DLD1 (cell line): ENCODE results near the gene DMKN.
"Not testable (repeated sequence)": the region's sequence is repeated elsewhere in the genome, so short reads cannot be mapped to it uniquely, and the experiment has no call there.

Experiments used
- in situ Hi-C: cut with HindIII; loops from 2 replicates; pipeline ENCODE4 v1.10.0; 2017; ENCODE audit warnings: low sequenced_read_pairs

Gene DMKN

DNA sequence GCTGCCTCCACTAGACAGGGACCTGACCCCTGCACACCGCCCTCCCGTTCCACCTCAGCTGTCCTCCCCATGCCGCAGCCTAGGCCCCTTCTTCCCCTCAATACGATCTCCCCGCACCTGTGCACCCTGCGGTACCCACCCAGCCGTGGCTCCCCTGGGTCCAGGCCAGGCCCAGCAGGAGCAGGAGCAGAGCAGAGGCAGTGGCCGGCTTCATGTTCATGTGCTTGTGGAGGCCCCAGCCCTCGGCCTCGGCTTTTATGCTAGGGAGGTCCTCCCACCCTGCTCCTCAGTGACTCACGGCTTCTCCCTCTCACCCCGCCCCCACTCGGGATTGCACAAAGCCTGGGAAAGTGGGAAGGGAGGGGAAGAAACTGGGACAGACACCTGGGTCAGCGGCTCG is 11.8 kb downstream of the DMKN start:
- in situ Hi-C loops = no loop called here

DNA sequence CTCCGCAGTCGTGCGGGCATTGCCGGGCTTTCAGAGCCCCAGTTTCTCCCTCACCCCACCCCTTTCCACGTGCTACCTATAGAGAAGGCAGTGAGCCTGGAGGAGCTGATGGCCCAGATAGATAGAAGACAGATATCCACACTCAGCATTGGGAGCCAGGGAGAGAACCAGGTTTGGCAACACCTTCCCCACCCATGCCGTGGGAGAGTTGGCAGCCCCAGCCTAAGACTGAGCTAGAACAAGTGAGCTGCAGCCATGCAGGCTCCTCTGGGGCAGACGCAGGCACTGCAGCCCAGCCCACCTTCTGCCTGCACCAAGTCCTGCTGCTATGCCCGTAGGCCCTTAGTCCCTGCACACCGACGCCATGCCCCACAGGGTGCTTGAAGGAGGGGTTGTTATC is 12.8 kb downstream of the DMKN start:
- in situ Hi-C loops = no loop called here

DNA sequence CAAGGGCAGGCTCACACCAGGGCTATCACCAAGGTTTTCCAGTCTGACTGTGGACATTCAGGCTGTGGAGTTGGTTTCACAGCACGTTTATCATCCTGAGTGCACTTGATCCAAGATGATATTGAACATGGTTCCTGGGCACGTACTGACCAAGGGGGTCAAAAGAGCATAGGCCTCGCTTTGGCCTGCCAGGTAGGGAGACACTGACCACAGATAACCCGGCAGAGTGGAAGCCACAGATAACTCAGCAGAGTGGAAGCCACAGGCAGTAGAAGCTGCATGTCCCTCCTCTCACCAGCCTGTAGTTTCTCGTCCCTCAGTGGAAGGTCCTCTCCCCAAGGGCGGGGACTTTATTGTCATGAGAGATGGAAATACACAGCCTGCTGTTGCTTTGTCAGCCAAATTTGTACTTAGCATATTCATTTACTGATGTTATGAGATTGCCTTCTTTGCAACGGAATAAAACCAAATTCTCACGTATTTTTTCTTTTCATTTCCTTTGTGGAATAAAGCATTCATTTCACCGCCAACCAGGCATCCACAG is 14.4 kb downstream of the DMKN start:
- in situ Hi-C loops = no loop called here

DNA sequence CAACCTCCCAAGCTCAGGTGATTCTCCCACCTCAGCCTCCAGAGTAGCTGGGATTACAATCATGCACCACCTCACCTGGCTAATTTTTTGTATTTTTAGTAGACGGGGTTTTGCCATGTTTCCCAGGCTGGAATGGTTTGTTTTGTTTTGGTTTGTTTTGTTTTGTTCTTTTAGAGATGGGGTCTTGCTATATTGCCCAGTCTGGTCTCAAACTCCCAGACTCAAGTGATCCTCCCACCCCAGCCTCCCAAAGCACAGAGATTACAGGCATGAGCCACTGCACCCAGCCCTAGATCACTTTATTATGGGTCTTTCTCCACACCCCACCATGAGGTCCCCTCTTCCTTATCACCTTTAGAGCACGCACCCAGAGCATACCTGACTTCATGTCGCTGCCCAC is 15.2 kb downstream of the DMKN start:
- in situ Hi-C loops = no loop called here

DNA sequence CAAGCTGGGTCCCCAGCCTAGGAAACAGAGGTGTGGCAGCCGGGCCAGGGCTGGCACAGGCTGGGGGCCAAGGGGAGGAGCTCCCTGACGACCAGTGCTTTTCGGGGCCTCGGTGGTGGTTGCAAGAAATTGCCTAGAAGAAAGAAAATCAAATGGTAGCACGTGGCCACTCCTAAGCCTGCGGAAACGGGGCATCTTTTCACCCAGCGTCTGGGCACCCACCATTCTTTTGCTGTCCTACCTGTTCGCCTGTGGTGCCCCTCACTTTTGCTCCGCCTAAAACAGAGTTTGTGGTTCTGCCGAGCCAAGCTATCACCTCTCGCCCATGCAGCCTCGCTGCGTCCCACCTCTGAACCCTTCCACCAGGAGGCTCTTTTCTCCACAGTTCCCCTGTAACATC is 16.0 kb downstream of the DMKN start:
- in situ Hi-C loops = no loop called here

DNA sequence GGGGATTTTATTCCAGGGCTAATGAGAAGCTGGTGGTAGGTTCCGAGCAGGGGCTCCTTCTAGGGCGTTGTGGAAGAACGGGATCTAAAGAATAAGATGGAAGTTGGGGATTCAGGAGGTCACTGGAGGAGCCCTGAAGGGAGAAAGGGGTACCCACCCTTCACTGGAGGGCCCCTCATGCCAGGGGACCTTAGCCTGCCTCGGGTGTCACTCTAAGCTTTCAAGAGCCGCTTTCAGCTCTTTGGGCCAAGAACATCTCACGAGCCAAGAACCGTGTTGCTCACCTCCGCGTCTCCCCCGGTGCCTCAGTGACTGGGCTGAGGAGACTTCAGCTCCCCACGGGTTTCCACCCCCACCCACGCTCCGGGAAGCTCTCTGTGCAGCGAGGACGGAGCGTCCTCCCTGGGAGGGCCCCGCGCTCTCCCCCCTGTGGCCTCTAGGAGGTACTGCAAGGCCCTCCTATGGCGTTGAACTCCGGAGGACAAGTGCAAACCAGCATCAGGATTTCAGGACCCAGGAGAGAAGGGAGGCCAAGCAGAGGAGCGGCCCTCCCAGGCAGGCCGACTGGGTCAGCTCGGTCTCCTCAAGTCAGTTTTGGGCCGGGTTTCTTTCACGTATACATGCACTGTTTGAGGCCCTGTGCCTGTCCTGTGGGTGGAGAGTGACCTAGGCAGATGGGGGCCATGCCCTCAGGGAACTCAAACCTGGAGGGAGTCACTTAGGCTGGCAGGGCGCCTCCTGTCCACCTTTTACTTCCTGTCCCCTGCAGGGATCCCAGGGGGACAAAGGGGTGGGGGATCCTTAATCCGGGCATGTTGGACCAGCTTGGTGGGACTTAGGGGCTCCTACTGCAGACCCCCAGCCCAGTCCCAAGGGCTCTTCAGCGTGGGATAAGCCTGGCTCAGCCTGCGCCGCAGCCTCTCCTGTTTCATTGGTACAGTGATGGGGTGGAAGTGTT is 18.1 kb downstream of the DMKN start:
- in situ Hi-C loops = no loop called here

DNA sequence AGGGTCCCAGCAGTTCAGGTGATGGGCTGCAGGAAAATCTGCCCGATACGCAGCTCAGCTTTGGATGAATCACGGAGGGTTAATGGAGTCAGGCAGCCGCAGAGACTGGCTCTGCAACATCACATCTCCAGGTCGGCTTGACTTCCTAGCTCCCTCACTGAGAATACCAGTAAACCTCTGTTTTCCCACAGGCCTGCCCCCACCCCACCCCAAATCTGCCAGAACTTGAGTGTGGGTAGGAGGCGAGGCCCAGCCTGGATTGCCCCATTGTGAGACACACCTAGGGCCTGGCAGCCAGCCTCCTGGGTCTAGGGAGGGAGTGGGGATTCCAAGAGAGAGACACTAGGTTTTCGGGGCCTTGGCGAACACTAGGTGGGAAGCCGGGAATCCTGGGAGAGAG is 19.5 kb downstream of the DMKN start:
- in situ Hi-C loops = no loop called here

DNA sequence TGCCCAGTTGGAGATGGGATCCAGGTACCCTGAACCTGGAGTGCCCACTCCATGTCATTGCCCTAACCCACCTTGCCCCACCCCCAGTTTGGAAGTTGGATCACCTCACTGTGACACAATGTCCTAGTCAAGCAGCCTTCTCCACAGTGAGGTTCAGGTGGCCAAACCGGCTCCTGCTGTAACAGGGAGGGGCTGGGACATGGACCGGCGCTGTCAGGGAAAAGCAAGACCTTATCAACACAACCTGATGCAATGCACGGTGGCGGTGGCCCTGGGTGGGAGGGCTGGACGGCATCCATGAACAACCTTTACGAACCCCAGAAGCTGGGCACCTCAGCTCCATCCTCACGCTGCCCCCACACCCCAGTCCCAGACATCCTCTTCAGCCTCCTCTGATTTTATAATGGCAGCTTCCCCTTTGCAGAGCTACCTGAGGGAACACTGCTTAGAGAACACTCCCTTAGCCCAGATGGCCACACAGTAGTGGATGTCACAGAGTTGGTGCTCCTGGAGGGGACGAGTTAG is 21.6 kb downstream of the DMKN start:
- in situ Hi-C loops = no loop called here

DNA sequence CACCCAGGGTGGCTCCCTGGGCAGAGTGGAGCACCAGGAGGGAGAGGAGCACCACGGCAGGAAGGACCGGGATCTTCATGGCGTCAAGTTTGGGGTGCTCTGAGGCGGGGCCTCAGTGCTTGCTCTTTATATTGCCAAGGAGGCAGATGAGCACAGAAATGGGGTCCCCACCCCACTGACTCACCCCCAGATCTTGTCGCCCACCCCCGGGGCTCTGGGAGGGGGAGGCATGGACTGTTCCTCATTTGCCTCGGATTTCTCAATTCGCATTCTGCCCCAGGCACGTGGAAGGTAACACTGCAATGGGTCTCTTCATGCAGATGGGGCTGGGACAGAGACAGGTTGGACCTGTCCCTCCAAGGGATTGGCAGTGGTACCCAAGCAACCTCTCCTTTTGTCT is 23.1 kb downstream of the DMKN start, which contains the start of gene KRTDAP:
Gene KRTDAP, minus strand, starts transcription at position 101 of the 400 bp plus-strand sequence. Its CDS starts 22 bp downstream, at position 79.
- in situ Hi-C loops = no loop called here

DNA sequence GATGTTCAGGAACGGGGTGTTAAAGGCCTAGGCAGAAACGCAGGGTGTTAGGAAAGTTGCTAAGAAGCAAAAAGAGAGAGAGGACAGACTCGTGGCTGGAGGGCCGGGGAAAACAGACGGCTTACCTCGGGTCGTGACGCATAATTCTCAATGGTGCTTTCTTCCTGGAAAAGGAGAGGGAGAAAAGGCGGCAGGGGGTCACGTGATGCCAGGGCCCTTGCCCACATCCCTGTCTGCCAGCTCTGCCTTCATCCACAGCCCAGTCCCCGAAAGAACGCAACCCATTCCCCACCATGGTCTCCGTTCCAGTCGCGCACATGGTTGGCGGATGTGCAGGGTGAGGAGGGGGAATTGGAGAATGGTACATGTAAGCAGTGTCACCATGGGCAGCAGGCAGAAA is 24.8 kb downstream of the DMKN start:
- in situ Hi-C loops = loop anchor here (5.0 kb wide), 1 partner anchor 56 kb away; no protein-coding TSS in a partner anchor

DNA sequence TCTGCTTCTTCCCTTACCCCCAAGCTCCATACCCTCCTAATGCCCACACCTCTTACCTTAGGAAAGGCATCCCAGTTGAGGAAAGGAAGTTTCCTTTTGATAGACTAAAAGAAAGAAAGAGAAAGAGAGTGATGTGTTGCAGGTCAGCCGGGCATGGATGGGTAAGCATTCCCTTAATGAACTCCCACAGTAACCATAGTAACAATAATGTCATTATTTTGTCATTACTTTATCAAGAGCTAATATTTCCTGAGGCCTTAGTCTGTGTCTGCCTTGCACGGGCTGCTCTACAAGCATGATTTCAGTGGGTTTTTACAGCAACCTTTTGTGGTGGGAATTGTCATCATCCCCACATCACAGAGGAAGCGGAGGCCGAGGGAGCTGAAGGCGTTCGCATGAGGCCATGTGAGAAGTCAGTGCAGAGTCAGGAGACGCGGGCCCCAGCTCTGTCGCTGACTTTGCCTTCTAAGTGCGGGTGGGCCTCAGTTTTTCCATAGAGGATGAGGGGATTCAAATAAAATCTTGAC is 25.7 kb downstream of the DMKN start:
- in situ Hi-C loops = loop anchor here (5.0 kb wide), 1 partner anchor 55 kb away; no protein-coding TSS in a partner anchor

DNA sequence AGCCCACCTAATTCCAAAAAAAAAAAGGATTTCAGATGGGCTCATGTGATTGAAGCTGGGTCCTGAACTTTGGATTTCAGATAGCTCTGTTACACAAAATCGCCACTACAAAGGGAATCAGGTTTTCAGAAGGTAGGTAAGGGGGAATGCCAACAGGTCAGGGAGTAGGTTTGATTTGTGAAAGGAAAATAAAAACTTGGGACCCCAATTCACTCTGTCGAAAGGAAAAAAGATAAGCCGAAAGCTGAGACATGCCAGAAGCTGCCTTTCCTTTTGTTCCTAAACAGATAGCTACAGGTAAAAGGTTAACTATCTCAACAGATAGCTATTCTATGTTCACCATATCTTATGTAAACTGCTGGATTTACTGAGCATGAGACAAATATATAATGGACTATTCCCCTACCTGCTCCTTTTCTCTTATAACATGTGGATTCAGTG is 27.2 kb downstream of the DMKN start:
- in situ Hi-C loops = loop anchor here (5.0 kb wide), 1 partner anchor 54 kb away; no protein-coding TSS in a partner anchor

DNA sequence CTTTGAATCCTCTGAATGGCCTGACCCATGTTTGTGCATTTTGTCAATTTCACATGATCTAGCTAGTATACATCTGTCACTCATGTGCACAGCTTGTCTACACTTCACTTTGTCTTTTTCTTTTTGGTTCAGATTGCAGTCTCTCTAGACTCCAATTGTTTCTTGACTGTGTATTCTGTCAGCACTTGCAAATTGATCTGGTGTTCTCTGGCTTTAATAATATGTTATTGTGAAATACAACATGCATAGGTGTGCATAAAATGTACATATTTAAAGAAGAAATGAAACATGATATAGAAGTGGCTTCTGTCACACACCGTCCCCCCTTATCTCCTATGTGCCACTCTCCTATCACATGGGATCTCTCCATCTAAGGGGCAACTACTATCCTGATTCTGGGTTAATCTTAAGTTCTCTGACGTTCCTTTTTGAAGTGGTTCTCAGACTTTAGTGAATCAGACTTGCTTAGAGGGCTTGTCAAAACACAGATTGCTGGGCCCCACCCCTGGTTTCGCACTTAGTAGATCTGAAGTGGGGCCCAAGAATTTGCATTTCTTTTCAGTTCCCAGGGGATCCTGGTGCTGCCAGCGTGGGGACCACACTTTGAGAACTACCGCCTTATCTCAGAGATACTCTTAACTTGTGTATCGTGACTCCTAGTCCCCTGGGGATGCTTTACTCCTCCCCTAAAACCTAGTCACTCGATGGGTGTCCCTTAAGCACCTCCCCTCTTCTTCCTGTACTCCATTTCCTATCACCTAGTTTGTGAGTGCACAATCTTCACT is 29.0 kb downstream of the DMKN start:
- in situ Hi-C loops = loop anchor here (5.0 kb wide), 1 partner anchor 52 kb away; no protein-coding TSS in a partner anchor

DNA sequence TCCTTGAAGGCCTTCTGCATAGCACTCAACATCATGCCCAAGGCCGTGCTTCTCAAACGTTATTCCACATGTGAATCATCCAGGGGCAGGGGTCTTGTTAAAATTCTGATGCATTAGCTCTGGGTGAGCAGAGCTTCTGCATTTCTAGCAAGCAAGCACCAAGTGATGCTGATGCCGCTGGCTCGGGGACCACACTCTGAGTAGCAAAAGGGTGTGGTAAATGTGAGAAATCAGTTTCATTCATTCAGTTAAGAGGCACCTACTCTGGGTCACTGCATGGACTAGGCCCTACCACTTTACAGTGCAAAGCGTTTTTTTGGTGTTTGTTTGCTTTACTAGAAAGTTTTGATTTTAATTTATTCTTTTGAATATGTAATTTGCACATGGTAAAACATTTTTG is 30.4 kb downstream of the DMKN start:
- in situ Hi-C loops = no loop called here

DNA sequence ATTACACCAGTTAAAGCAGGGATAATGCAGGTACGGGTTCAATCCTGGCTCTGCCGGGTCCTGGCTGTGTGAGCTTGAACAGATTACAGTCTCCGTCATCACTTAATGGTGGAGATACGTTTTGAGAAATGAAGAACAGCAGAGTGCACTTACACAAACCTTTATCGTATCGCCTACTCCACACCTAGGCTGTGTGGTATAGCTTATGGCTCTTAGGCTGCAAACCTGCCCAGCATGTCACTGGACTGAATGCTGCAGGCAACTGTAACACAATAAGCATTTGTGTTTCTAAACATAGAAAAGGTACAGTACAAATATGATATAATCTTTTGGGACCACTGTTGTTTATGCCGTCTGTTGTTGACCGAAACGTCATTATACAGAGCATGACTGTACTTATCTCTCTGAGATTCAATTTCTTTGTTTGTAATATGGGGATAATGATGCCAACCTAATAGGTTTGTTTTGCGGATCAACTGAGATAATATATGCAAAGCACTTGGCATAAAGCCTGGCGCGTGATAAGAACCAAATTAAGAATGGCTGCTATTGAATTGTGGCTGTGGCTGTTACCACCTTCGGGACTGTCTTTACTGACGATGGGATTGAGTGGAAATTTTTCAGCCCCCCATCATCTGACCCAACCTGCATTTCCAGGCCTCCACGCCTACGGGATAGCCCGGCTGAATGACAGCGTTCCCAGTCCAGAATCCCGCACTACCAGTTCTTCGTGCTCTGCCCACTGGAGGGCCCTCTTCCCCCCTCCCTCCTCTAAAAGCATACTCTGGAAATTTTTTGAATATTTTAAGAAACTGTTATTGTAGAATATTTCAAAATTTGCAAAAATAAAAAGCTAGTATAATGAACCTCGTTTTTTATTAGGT is 34.4 kb downstream of the DMKN start:
- in situ Hi-C loops = no loop called here

DNA sequence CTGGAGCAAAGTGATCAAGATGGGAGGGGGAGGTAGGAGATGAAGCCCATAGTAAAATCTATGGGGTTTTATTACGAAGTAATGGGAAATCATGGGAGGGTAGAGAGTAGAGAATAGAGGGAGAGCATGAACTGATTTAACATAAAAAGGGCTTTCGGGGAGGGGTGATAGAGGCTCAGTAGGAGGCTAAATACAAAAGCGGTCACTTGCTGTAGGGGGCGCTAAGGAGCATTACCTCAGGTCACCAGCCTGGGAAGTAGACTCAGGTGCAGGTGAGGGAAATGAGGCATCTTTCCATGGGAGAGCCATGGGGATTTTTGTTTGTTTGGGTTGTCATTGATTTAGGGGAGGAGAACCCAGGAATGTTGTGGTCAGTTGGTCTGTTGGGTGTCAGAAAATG is 37.3 kb downstream of the DMKN start:
- in situ Hi-C loops = no loop called here

DNA sequence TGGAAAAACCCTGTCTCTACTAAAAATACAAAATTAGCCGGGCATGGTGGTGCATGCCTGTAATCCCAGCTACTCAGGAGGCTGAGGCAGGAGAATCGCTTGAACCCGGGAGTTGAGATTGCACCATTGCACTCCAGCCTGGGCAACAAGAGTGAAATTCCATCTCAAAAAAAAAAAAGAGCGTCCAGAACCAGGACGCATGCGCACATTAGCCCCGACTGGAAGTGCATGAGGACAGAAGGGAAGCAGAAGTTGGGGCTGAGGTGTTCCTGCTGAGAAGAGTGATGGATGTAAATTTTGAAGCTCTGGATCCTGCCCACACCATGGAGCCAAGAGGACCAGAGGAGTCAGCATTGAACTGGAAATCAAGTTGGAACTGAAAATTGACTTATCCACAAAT is 38.9 kb downstream of the DMKN start:
- in situ Hi-C loops = not testable (repeated sequence)

DNA sequence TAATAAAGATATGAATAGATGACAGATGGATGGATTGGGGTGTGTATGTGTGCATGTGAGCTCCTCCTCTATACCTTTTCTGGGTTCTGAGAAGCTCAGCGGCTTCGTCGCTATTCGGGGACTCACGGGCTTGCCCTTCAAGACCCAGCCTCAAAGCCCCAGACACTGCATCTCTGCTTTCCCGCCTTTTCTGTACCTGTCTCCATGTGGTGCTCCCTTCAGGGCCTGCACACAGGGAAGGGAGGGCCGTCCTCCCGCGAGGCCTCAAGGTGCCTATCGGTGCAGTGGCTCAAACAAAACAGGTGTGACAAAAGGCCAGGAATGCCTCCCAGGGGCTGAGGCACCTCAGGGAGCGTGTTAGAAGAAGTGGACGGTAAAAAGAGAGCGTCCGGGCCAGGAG is 39.3 kb downstream of the DMKN start:
- in situ Hi-C loops = no loop called here

DNA sequence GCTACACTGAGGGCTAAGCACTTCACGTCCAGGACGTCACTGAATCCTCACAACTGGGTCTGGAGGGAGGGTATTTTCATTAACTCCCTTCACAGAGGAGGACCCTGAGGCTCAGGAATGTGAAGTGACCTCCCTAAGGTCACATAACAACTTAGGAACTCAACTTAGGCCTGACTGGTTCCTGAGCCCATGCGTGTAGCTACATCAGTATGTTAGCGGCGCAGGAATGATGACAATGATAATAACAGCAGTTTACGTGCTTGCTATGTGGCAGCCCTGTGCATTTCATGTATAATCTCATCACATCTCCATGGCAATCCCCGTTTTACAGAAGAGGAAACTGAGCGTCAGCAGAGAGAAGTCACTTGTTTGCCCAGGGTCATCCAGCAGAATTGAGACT is 41.5 kb downstream of the DMKN start:
- in situ Hi-C loops = no loop called here

DNA sequence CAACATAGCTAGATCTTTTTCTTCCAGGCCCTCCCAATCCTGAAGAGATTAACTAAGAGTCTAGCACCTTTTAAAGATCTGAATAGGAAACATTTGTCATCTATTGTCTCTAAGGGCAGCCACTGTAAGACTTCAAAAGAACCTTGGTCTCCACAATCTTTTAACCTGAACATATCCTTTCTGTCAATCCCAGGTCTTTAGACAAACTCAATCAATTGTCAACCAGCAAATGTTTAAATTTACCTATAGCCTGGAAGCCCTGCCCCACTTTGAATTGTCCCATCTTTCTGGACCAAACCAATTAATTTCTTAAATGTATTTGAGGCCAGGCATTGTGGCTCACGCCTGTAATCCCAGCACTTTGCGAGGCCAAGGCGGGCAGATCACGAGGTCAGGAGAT is 42.4 kb downstream of the DMKN start:
- in situ Hi-C loops = not testable (repeated sequence)
